ENCODE data around the gene HIP1R.

The HIP1R gene

DNA sequence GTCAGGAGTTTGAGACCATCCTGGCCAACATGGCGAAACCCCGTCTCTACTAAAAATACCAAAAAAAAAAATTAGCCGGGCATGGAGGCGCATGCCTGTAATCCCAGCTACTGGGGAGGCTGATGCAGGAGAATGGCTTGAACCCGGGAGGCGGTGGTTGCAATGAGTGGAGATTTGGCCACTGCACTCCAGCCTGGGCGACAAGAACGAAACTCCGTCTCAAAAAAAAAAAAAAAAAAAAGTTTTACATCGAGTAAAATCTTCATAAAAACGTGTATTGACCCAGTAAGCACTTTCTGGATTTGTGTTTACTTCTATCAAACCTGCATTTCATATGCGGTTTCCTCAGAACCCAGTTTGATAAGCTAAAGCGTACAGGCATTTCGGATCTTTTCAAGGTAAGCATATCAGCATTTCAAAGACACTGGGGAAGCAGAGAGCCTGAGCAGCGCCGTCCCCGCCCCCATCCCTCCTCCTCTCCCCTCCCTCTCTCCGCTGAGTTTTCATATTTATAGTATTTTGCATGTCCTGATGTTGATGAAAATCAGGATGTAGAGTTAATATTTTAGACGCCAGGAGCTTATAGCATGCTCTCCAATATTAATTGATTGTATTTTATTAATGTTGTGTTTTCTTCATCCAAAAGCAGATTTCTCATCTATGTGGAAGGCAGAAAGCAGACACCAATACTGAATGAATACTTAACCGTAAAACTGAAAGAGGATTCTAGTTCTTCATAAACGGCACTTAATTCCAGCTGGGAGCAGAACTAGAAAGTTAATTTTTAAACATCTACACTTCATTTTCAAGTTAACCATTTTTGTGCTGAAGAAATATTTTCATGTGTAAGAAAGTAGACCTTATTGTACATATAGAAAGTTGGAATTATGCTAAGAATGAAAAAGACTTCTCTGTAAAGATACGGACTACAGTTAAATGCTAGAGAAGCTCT is 9.2 kb upstream of the HIP1R start:
- DNase-seq = peak in 2 of 10 donors; percentile 37 to 81
- intact Hi-C loops (cut with DNase I) = no loop called here

DNA sequence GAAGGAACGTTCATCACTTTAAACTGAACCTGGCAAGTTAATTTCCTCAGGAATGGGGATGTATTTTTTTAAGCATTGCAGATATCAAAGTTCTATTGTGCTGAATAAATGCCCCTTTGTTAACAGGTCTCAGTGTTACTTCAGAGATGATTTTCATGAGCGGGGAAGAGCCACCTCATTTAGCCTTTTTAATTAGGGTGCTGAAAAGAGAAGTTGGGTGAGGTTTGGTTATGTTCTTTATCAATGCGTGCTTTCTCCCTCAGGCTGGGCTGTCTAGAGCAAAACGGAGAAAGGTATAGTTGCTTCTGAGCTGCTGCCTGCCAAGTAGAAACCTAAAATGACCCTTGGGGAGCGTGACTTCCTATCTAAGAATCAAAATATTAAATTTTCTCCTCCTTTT is 8.0 kb upstream of the HIP1R start:
- DNase-seq = no peak
- intact Hi-C loops (cut with DNase I) = no loop called here

DNA sequence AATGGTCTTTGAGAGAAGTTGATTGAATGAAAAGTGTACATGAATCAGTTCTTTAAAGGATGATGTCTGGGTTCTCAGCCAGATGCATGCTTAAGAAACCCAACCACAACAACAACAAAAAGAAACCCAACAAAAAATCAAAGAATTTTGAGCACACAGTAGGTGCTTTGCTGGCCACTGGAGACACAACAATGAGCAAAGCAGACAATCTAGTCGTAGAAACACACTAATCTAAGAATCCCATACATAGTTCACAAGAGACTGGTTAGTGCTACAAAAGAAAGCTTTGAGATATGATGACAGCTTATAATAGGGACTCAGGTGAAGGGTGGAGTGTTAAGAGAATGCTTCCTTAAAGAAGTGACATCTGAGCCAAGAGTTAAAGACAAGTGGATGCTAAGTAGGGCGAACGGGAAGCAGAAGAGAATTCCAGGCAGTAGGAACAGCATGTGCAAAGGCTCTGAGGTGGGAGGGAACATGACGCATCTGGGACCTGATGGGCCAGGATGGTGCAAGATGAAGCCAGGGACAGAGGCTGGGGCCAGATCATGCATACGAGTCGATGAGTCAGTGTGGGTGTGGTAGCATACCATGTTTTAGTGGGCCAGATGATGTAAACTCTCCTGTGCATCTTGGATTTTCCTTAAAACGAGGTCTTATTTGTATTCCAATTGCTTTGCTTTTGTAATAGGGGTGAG is 4.6 kb upstream of the HIP1R start:
- intact Hi-C loops (cut with DNase I) = no loop called here
- peak in 1 of 10 donors; percentile 13 for DNase-seq

DNA sequence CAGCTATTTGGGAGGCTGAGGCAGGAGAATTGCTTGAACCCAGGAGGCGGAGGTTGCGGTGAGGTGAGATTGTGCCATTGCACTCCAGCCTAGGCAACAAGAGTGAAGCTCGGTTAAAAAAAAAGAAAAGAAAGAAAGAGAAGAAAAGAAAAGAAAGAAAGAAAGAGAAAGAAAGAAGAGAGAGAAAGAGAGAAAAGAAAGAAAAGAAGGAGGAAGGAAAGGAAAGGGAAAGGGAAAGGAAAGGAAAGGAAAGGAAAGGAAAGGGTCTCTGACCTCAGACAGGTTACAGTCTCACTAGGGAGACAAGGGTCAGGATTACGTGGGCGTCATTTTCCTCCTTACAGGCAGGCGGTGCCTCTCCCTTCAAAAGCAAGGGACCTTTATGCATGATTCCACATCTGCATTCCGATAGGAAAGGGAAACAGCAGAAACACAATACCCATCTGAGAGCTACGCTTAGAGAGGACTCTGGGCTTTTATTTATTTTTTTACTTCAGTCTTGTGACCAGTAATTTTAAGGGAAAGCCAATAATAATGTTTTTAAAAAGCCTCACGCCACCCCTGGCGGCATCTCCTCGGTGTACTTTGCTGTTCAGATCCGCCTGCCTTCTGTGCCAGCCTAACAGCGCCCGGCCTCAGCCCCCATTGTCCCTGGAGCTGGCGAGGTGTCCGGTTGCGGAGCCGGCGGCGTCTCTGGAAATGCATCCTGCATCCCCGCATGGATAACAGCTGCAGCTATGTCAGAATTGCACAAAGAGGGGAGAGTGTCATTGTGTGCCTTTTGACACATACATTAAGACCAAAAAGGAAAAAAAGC is 945 bp upstream of the HIP1R start:
- DNase-seq = peak in 9 of 10 donors; percentile 56 to 95 (median 71)
- intact Hi-C loops (cut with DNase I) = no loop called here

DNA sequence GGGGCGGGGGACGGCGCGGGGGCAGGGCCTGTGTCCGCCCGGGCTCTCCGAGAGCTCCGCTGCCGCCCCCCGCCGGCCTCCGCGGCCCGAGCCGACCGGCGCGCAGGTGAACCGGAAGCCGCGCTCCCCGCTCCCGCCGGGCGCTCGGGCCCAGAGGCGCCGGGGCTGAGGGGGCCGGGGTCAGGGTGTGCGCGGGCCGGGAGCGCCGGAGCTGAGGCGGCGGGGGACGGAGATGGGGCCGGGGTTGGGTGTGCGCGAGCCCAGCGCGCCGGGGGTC is 431 bp downstream of the HIP1R start:
- DNase-seq = peak in 4 of 10 donors; percentile 47 to 88 (median 63)
- intact Hi-C loops (cut with DNase I) = no loop called here

DNA sequence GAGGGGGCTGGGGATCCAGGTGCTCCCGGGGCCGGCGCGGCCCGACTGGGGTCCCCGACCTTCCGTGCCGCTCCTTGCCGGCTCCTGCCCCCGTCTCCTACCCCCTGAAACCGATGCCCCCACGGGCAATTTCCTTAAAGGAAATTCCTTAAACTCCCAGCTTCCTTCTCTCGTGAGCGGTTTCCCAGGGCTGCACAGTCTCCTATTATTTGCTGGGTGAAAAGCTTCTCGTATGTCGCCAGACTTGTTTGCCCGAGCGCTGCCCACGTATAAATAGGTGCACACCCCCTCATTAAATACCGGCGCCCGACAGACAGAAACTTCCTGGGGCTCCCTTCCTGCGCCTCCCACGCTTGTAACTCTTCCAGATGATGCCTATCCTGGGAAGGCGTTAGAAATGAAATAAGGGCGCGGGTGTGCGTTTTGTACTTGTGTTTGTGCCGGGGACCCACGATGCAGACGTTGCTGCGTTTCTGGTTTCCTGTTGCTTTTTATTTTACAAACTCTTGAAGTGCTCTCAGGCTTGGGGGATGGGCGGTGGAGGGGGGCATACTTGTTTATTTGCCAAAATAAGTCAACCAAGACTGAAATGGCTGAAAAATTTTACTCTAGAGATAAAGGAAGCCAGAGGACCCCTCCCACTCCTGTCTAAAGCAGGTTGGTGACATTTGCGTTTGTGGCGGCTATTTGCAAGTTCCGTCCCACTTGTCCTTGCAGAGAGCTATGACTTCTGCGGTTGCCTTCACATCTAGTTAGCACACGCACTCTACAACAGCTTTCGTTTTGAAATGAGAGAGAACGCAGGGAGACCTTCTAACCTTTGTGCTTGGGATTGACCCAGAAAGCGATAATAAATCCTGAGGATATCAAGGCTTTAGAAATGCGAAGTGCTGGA is 1.0 kb downstream of the HIP1R start:
- intact Hi-C loops (cut with DNase I) = no loop called here
- peak in 6 of 10 donors; percentile 32 to 86 (median 56) for DNase-seq

DNA sequence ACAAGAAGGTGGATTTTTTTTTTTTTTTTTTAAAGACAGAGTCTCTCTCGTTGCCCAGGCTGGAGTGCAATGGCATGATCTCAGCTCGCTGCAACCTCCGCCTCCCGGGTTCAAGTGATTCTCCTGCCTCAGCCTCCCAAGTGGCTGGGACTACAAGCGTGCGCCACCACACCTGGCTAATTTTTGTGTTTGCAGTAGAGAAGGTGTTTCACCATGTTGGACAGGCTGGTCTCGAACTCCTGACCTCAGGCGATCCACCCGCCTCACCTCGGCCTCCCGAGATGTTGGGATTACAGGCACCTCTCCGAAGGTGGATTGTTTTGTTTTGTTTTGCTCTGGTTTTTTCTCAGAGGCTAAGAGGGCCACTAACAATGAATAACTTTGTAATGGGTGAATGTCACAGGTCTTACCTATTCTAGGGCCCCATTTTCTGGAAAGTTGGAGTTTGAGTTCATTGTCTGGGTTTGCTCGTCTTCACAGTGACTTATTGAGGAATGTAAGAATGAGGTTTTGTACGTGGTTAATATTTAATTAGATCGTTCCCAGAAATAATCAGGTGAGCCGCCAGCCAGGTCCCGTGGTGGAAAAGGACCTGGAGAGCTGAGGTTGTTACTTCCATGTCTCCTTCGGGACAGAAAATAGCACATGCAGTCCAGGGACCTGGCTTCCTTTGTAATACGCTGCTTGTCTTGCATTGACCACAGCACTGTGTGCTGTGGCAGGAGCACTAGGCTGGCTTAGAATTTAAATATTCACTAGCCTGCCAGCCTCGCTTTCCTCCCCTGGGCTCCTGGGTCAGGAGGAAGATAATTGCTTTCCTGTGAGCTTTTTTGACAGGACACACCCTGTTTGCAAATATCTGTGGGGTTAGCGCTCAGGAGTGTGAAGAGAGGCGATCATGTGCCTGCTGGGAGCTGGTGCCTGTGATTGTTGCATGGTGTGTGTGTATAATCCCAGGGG is 2.3 kb downstream of the HIP1R start:
- intact Hi-C loops (cut with DNase I) = no loop called here
- DNase-seq = peak in 3 of 10 donors; percentile 18 to 67 (median 46)

DNA sequence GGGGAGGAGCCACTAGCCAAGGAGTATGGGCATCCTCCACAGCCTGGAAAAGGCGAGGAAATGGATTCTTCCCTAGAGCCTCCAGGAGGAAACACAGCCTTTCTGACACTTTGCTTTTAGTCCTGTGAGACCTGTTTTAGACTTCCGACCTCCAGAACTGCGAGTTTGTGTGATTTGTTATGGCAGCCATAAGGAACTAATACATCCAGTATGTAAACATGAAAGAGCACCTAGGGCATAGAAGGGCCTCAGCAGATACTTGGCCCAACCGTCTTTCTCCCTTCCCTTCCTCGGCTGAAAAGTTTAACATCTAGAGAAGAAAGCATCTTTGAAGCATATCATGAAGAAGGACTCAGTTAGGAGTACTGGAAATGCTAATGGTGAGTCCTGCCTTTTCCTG is 3.6 kb downstream of the HIP1R start:
- intact Hi-C loops (cut with DNase I) = no loop called here
- DNase-seq = no peak

DNA sequence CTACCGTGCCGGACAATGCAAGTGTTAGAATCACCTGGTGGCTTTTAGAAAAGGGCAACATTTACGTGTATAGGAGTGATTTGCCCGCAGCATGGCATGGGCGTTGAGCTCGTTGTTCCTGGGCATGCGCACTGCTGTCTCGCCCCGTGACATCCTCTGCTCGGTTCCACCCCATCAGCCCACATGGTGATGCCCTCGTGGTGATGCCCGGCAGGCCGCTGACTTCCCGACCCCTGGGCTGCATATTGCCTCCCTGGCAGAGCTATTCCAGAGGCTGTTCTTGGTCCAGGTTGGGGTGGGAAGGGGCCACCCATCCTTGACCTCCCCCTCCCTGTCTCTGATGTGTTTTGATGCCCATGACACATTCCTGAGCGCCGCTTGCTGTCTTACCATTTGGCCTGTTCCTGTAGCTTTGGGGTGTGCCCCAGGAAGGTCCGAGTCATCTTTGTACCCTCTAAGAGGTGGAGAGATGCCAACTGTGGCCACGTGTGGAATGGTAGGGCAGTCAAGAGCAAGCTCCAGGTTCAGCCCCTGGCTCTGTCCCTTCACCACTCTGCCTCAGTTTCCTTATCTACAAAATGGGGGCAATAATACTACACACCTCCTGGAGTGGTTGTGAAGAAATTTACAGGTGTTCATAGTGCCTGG is 4.8 kb downstream of the HIP1R start:
- intact Hi-C loops (cut with DNase I) = no loop called here
- DNase-seq = peak in 5 of 10 donors; percentile 49 to 93 (median 81)

DNA sequence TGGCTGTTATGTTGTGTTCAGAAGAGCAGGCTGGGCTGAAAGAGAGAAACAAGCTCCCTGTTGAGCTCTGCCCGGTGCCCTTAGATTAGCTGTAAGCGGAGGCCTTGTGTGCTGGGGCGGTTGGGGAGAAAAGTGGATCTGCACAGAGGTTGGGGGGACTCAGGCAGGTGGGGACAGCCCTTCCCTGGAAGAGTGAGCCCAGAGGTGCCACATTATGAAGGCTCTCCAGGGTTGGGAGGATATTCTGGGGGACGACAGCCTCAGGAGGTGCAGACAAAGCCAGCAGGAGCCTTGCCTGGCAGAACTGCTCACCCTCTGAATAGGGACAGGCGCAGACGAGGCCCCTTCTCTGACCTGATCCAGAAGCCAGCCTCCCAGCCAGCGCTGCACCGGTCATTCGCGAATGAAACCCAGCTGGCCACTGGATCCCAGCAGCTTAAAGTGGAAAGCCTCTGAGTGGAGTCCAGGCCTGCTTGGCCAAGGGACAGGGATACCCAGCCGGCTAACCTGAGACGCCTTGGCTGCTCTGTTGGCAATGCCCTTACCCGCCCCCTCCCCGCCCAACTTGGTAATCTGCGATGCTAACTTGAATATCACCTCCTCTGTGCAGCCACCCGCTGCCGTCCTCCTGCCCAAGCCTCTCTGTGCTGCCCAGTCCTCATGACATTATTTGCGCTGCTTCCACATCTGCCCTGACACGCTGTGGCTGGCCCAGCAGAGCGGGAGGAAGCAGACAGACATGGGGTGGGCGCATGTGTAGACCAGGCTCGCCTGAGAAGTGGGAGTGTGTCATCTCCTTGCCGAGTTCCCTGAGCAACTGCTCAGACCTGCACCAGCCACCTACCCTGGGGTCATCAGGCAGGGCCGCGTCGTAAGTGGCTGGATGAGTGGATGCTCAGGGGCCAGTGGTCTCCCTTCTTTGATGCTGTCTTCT is 5.6 kb downstream of the HIP1R start:
- intact Hi-C loops (cut with DNase I) = no loop called here
- peak in 5 of 10 donors; percentile 33 to 80 (median 75) for DNase-seq

DNA sequence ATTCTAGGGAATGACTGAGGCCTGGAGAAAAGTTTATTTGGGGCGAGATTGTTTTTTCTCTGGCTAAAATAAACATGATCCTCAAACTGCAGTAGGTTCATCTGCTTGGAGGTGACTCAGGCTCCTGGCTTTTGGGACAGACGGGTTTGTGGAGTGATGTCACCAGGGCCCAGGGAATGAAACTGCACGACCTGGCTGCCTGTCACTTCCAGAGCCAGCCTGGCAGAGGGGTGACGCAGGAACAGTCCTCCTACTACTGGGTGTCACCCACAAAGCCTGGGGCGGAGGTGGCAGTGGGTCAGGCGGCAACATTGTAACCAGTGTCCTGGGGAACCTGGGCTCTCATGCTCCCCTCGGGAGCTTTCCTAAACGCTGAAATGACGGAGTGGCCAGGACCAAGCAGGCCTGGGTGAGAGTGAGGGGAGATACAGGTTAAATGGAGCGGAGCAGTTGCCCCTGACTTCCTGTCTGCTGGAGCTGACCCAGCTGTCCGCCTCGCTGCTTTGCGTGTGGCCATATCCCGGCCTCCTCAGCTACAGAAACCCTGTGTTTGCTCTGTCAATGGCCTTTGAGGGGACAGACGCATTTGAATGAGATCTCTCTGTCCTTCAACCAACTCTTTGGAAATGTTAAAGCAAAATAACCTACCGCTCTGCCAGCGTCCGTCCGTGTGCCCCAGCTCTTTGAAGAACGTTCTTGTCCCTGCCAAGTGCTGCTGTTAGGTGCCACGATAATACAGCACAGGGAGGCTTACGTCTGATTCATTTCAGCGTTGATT is 6.5 kb downstream of the HIP1R start:
- intact Hi-C loops (cut with DNase I) = no loop called here
- DNase-seq = peak in 7 of 10 donors; percentile 52 to 93 (median 65)

DNA sequence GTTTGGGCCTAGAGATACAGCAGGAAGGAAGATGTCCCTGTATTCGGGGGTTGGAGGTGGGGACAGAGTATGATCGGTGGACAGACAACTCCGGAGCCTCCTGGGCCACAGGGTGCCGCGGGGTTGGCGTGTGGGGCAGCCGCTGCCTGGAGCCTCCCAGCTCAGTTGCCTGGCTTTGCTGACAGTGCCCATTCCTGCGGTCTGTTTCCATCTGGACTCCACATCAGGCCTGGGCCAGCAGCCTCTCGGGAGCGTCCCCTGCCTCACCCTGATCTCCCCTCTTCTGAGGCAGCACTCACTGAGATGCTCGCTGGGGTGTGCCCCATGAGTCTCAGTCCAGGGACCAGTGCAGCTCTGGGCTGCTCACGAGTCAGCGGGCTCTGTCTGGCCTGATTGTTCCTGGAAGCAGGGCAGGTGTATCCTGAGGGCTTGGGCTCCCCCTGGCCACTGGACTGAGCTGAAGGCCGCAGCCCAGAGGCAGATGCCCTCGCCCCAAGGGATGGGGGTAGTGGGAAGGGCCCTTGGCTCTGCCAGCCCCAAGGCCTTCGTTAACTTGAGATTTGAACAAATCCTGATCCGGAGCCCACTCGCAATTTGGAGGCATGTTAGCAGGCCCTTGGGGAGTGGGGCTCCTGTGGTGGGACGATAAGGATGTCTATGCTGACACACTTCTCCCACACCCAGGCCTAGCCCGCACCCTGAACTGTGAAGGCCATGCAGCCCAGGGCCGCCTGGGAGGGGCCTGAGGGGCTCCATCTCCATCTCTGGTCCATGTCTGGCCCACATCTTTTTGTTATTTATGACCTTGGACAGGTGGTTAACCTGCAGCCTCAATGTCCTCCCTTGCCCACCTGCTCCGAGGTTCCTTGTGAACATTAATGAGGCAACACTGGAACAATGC is 7.5 kb downstream of the HIP1R start:
- peak in 5 of 10 donors; percentile 20 to 87 (median 71) for DNase-seq

DNA sequence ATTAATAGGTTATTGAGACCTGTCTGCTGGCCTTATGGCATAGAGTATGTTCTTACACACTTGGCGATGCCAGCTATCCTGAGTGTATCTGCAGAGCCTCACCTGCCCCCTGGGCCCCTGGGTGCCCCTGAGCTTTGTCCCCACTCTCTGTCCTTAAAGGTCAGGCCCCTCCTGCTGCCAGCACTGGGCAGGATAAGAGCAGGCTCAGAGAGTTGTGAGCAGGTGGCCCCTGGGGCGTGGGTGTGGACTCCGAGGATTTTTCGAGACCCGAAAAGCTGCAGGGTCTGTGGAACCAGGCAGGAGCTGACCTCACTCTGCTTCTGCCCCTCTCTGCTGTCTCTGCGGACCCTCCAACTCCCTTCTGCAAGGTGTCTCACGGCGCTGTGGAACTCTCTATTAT is 8.2 kb downstream of the HIP1R start:
- intact Hi-C loops (cut with DNase I) = no loop called here
- peak in 3 of 10 donors; percentile 19 to 73 (median 70) for DNase-seq

More for the DNA sequence above, 7.5 kb downstream of the HIP1R start:
- intact Hi-C loops (cut with DNase I) = no loop called here

DNA sequence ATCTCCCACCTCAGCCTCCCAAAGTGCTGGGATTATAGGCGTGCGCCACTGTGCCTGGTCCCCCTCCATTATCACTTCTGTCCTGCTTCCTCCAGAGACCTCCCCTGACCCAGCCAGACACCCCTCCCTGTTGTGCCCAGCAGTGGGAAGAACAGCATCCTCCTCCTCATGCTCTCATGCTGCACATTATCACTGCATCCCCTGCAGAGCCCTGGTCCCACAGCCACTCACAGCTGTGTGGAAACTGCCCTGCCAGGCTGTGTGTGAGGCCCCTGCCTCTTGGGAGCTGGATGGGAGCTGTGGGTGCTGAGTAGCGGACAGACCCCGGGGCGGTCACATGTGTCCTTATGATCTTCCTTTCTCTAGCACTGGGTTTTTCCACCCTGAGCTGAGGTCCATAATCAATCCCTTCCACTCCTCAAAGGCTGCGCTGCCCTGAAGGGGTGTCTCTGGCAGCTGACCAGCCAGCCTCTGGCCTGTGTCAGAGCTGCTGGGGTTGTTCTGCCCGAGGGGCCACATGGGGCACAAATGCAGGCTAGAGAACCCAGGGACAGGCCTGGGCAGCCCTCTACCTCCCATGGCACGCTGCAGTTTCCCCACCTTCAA is 9.2 kb downstream of the HIP1R start:
- peak in 5 of 10 donors; percentile 33 to 88 (median 69) for DNase-seq
- intact Hi-C loops (cut with DNase I) = no loop called here
